HG02610 (cell line): ENCODE measurements around the gene KRTAP10-9.
"Not testable (repeated sequence)": the region's sequence is repeated elsewhere in the genome, so short reads cannot be mapped to it uniquely, and the experiment has no call there.

ENCODE experiments used
- ATAC-seq: cut with Tn5 transposase; IDR thresholded peaks from one replicate; pipeline ENCODE4 v1.9.1; 2021; ENCODE audit warnings: mild to moderate bottlenecking, moderate library complexity; ENCODE audit not compliant: unreplicated experiment

KRTAP10-9 gene

GRCh38 chr21:44656868-44657267 is 30.0 kb downstream of the KRTAP10-9 start:
- no peak for ATAC-seq

- no peak for ATAC-seq
Measured at GRCh38 chr21:44657635-44658540, 31.0 kb downstream of the KRTAP10-9 start, which contains the start of gene KRTAP12-3. Gene KRTAP12-3, plus strand, starts transcription at chr21:44657932. Its CDS starts 48 bp downstream, at chr21:44657980.

- no peak for ATAC-seq
Measured at GRCh38 chr21:44658541-44658910, 31.6 kb downstream of the KRTAP10-9 start.

GRCh38 chr21:44658913-44659595 is 32.2 kb downstream of the KRTAP10-9 start:
- ATAC-seq: no peak

GRCh38 chr21:44661567-44661966 is 34.7 kb downstream of the KRTAP10-9 start:
- not testable (repeated sequence) for ATAC-seq

- ATAC-seq: no peak
Measured at GRCh38 chr21:44664691-44665090, 37.8 kb downstream of the KRTAP10-9 start.

- ATAC-seq: no peak
Measured at GRCh38 chr21:44666401-44667320, 39.8 kb downstream of the KRTAP10-9 start, which contains the start of gene KRTAP12-2. Gene KRTAP12-2, minus strand, starts transcription at chr21:44666927. Its CDS starts 41 bp downstream, at chr21:44666886.

- ATAC-seq: no peak
Measured at GRCh38 chr21:44667612-44668011, 40.7 kb downstream of the KRTAP10-9 start.

- no peak for ATAC-seq
Measured at GRCh38 chr21:44670642-44671432, 43.9 kb downstream of the KRTAP10-9 start.

GRCh38 chr21:44671911-44672310 is 45.0 kb downstream of the KRTAP10-9 start:
- no peak for ATAC-seq

GRCh38 chr21:44677881-44678280 is 51.0 kb downstream of the KRTAP10-9 start:
- no peak for ATAC-seq
